HFF-Myc (cell line): ENCODE results near the gene CHERP.

Experiments
- DNase-seq: peaks from one replicate; pipeline ENCODE4 v3.0.0-alpha.2; 2011; ENCODE audit warnings: low read depth; ENCODE audit errors: extremely low read depth
- H3K4me3 ChIP-seq: replicated peaks from 2 replicates; pipeline ENCODE4 v1.5.1; 2011; ENCODE audit warnings: low read depth, mild to moderate bottlenecking, control low read depth, low read length
- CTCF ChIP-seq: IDR thresholded peaks from 2 replicates; pipeline ENCODE4 v1.5.1; 2012; ENCODE audit warnings: mild to moderate bottlenecking, low read depth, low read length, control low read depth; ENCODE audit errors: missing control alignments

CHERP gene

GRCh38 chr19:16537111-16537510, 5.1 kb downstream of the CHERP start:
- no peak for DNase-seq
- no peak for TF ChIP-seq CTCF
- H3K4me3 ChIP-seq: no peak overlapping the region

DNA sequence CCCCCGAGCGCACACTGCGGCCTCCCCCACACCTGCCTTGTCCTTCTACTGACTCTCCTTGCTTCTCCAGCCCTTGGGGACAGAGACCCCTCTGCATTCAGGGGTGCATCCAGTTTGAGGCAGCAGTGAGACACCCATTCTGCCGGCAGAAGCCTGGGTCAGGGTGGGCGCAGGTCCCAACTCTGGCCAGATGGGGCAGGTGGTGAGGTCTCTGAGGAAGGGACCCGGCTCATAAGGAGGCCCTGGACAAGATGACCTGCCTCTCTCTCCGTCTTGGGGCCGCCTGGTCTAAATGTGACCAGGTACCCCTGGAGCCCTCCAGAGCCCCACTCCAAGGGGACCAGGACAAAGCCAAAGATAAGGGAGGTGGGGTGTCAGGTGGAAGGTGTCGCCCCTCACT, 6.1 kb downstream of the CHERP start:
- no peak for TF ChIP-seq CTCF
- no peak overlapping the region for H3K4me3 ChIP-seq
- DNase-seq: no peak

DNA sequence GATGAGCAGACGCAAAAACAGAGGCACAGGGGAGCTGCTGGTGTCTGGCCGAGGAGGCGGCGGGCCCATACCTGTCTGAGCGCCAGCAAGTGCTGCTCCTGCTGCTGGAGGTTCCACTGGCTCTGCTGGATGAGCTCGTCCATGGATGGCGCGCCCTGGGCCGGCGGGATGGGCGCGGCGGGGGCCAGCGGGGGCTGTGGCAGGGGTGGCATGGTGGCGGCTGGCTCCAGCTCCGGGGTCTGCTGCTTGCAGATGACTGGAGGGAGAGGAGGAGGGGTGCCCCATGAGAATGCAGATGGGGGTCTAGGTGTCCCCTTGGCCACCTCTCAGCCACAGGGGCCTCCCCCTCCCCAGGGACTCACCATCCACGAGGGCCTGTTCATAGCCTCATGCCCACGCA, 6.9 kb downstream of the CHERP start:
- no peak for TF ChIP-seq CTCF
- DNase-seq: no peak
- no peak overlapping the region for H3K4me3 ChIP-seq

GRCh38 chr19:16532440-16533234, 9.6 kb downstream of the CHERP start:
- DNase-seq: no peak
- H3K4me3 ChIP-seq: no peak overlapping the region
- TF ChIP-seq CTCF: no peak

DNA sequence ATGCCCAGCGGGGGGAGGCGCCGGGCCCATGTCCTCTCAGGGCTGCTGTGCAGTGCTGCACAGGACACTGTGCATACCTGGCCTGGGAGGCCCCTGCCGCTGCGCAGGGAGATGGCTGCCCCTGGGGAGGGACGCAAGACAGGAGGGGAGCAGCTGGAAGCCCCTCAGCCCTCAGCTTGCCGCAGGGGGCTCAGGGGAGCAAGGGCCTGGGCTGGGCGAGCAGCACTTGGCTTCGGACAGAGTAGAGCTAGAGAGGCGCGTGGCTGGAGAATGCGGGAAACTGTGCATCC, 10.9 kb downstream of the CHERP start:
- TF ChIP-seq CTCF: no peak
- no peak for DNase-seq
- H3K4me3 ChIP-seq: no peak overlapping the region

DNA sequence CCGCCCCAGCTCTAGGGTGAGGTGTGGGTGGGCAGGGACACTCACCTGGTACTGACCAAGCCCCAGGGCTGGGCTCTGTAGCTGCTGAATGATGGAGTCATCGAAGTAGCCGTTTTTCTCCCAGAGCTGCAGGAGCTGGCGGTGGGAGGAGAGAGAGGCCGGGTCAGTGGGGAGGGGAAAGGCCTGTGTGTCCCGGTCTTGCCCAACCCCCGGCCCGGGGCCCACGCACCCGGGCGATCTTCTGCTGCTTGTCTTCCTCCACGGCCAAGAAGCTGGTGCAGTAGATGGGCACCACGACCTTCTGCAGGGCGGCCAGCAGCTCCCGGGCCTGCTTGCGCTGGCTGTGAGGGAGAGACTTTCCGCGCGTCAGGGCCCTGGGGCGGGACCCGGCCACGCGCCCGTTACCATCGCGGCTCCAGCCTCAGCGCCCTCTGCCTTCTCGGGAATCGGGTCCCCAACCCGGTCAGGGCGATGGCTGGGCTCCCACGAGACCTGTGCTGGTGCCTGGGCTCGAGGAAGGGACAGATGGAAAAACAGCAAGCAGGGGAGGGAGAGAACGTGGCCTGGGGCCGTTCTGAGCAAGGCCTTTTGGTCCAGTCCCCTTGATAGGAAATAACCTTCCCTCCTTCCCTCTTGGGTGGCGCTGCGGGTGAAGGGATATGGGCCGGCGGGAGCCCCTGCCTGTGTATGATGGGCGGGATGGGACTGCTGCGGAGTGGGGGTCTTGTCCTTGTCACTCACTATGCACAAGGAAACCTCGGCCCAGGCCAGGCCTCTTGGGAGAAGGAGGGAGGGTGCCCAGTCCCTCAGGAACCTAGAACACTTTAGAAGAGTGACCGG, 11.5 kb downstream of the CHERP start:
- no peak overlapping the region for H3K4me3 ChIP-seq
- DNase-seq: no peak
- TF ChIP-seq CTCF: no peak
